HEK293T (cell line): ENCODE measurements around the gene XAF1.

Experiments
- CTCF ChIA-PET: fragments of 350-600 bp; formaldehyde crosslinking; extraction: SDS; loops from one replicate; lab custom pipeline; 2021; ENCODE audit warnings: antibody characterized with exemption, inconsistent platforms; lab: Yijun Ruan, JAX
- POLR2A ChIA-PET: fragments of 350-600 bp; formaldehyde crosslinking; extraction: SDS; loops from one replicate; lab custom pipeline; 2020; ENCODE audit warnings: antibody characterized with exemption, inconsistent platforms; lab: Yijun Ruan, JAX
- DNase-seq: peaks from one replicate; pipeline ENCODE4 v3.0.0; 2012; ENCODE audit warnings: mixed read lengths; ENCODE audit errors: extremely low spot score
- ARNT ChIP-seq: fragments of 450-650 bp; IDR thresholded peaks from 2 replicates; pipeline ENCODE4 v1.6.1; 2017; ENCODE audit warnings: mild to moderate bottlenecking
- BHLHE40 ChIP-seq: fragments of 450-650 bp; IDR thresholded peaks from 2 replicates; pipeline ENCODE4 v1.6.1; 2016; ENCODE audit warnings: mild to moderate bottlenecking, moderate library complexity, borderline replicate concordance
- CTBP1 ChIP-seq: fragments of 450-650 bp; IDR thresholded peaks from 2 replicates; pipeline ENCODE4 v1.6.1; 2016; ENCODE audit warnings: borderline replicate concordance
- ELF4 ChIP-seq: fragments of 450-650 bp; IDR thresholded peaks from 2 replicates; pipeline ENCODE4 v1.6.1; 2017; ENCODE audit warnings: antibody characterized with exemption
- FOXA1 ChIP-seq: fragments of 450-650 bp; IDR thresholded peaks from 2 replicates; pipeline ENCODE4 v1.6.1; 2016; ENCODE audit warnings: mild to moderate bottlenecking
- FOXK2 ChIP-seq: fragments of 450-650 bp; IDR thresholded peaks from 2 replicates; pipeline ENCODE4 v1.6.1; 2016; ENCODE audit warnings: mild to moderate bottlenecking
- FOXM1 ChIP-seq: fragments of 450-650 bp; IDR thresholded peaks from 2 replicates; pipeline ENCODE4 v1.6.1; 2017; ENCODE audit warnings: mild to moderate bottlenecking, borderline replicate concordance
- HDGF ChIP-seq: fragments of 450-650 bp; IDR thresholded peaks from 2 replicates; pipeline ENCODE4 v1.6.1; 2017; ENCODE audit warnings: antibody characterized with exemption, borderline replicate concordance
- L3MBTL2 ChIP-seq: fragments of 450-650 bp; conservative IDR thresholded peaks from 2 replicates; pipeline ENCODE4 v1.6.1; 2016; ENCODE audit warnings: mild to moderate bottlenecking
- LEF1 ChIP-seq: fragments of 450-650 bp; IDR thresholded peaks from 2 replicates; pipeline ENCODE4 v1.6.1; 2017; ENCODE audit warnings: mild to moderate bottlenecking, borderline replicate concordance
- NFRKB ChIP-seq: fragments of 450-650 bp; IDR thresholded peaks from 2 replicates; pipeline ENCODE4 v1.6.1; 2016; ENCODE audit warnings: mild to moderate bottlenecking, moderate library complexity
- SP1 ChIP-seq: fragments of 450-650 bp; IDR thresholded peaks from 2 replicates; pipeline ENCODE4 v1.6.1; 2017
- SUZ12 ChIP-seq: fragments of 450-650 bp; IDR thresholded peaks from 2 replicates; pipeline ENCODE4 v1.6.1; 2016; ENCODE audit warnings: mild to moderate bottlenecking
- TARDBP ChIP-seq: fragments of 450-650 bp; IDR thresholded peaks from 2 replicates; pipeline ENCODE4 v1.6.1; 2016
- ZNF384 ChIP-seq: fragments of 450-650 bp; IDR thresholded peaks from 2 replicates; pipeline ENCODE4 v1.6.1; 2016
- TF ChIP-seq, protein P1 (sequence below): fragments of 450-650 bp; IDR thresholded peaks from 2 replicates; pipeline ENCODE4 v1.6.1; 2016

XAF1 gene

DNA sequence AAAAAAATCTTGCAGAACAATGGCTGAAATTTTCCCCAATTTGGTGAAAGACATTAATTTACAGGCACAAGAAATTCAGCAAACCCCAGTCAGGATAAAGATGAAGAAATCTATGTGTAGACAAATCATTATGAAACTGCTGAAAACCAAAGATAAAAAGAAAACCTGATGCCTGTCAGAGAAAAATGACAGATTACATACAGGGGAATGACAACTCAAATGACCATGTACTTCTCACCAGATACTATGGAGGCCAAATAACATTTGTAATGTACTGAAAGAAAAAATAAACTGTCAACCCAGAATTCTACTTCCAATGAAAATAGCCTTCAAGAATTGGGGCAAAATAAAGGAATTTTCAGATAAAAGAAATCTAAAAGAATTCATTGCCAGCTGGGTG is 7.2 kb upstream of the XAF1 start:
- ChIA-PET POLR2A (no interaction called here), CTCF (no interaction called here)
- TF ChIP-seq TARDBP (no peak), LEF1 (no peak), SUZ12 (no peak), FOXA1 (no peak), NFRKB (no peak), FOXM1 (no peak), ELF4 (no peak), CTBP1 (no peak), ZNF384 (no peak), SP1 (no peak), ARNT (no peak), BHLHE40 (no peak)
- no peak for DNase-seq

- ChIA-PET POLR2A (no interaction called here), CTCF (no interaction called here)
Measured at GRCh38 chr17:6749519-6749918, 6.3 kb upstream of the XAF1 start.

GRCh38 chr17:6752068-6752909 is 3.6 kb upstream of the XAF1 start:
- ChIA-PET CTCF (no interaction called here), POLR2A (no interaction called here)

More at GRCh38 chr17:6749519-6749918, 6.3 kb upstream of the XAF1 start:
- DNase-seq: no peak
- no peak for TF ChIP-seq FOXM1
- TF ChIP-seq ARNT: no peak
- no peak for TF ChIP-seq CTBP1
- no peak for TF ChIP-seq HDGF
- no peak for TF ChIP-seq TARDBP

DNA sequence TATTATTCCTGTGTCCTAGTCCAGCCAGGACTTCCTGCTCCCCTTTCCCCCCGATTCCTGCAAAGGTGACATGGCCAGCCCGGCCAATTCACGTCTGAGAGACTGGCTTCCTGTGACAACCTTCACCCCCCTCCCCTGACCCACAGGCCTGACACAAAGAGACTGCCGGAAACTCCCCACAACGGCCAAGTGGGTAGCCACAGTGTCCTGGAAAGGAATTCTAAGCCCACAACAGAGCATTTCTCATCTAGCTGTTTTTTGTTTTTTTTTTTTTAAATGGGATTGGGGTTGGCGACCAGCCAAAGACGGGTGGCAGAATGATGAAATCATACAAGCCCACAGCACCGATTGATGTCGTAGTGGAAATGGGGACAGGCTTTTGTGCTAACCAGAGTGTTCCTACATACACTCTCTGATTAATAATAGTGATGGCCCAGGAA is 2.8 kb upstream of the XAF1 start:
- CTCF ChIA-PET: no interaction called here
- POLR2A ChIA-PET: interaction anchor here (0.7 kb wide), 1 partner anchor 579 kb away, joined by 3 read pairs; no protein-coding TSS in a partner anchor
- TF ChIP-seq FOXM1 (no peak), NFRKB (no peak), SUZ12 (no peak), FOXK2 (no peak), SP1 (no peak), FOXA1 (no peak), LEF1 (no peak), BHLHE40 (no peak), ZNF384 (no peak)
- no peak for DNase-seq

More at GRCh38 chr17:6752068-6752909, 3.6 kb upstream of the XAF1 start:
- DNase-seq: no peak
- TF ChIP-seq L3MBTL2 (no peak), BHLHE40 (no peak), ZNF384 (no peak), TARDBP (no peak), ELF4 (no peak), FOXM1 (no peak), NFRKB (no peak), ARNT (no peak), LEF1 (no peak), SUZ12 (no peak), SP1 (no peak), CTBP1 (no peak), HDGF (no peak), FOXK2 (no peak), FOXA1 (no peak)
- TF ChIP-seq, protein P1, sequence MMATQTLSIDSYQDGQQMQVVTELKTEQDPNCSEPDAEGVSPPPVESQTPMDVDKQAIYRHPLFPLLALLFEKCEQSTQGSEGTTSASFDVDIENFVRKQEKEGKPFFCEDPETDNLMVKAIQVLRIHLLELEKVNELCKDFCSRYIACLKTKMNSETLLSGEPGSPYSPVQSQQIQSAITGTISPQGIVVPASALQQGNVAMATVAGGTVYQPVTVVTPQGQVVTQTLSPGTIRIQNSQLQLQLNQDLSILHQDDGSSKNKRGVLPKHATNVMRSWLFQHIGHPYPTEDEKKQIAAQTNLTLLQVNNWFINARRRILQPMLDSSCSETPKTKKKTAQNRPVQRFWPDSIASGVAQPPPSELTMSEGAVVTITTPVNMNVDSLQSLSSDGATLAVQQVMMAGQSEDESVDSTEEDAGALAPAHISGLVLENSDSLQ: no peak

DNA sequence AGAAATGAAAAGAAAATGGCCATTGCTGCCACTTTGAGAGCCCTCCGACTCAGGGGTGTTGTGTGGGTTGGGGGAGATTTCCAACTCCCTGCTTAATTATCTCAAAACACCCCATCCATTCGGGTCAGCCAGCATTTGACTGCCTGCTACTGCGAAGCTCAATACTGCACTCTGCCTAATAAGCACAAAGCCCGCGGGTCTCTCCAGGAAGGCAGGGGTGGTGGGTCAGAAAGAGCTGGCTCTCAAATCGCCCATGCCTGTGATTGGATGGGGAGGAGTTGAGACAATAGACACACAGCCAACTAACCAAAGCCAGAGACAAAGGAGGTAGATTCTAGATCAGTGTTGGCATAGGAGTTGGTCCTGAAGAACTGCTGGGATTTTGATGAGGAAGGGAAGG is 2.3 kb upstream of the XAF1 start:
- DNase-seq: no peak
- TF ChIP-seq HDGF (no peak), ELF4 (no peak), FOXM1 (no peak), SUZ12 (no peak), TARDBP (no peak), CTBP1 (no peak), L3MBTL2 (no peak), ARNT (no peak), ZNF384 (no peak), FOXK2 (no peak), NFRKB (no peak), BHLHE40 (no peak), LEF1 (no peak), FOXA1 (no peak), SP1 (no peak)
- TF ChIP-seq, protein P1: no peak
- POLR2A ChIA-PET: interaction anchor here (0.7 kb wide), 1 partner anchor 579 kb away, joined by 3 read pairs; no protein-coding TSS in a partner anchor
- CTCF ChIA-PET: no interaction called here

GRCh38 chr17:6755281-6755680 is 565 bp upstream of the XAF1 start:
- TF ChIP-seq LEF1 (no peak), HDGF (no peak), FOXK2 (no peak), FOXA1 (no peak), CTBP1 (no peak), L3MBTL2 (no peak), FOXM1 (no peak), TARDBP (no peak), SUZ12 (no peak), ZNF384 (no peak)
- TF ChIP-seq, protein P1: no peak
- DNase-seq: no peak
- ChIA-PET CTCF (no interaction called here), POLR2A (no interaction called here)
